ENCODE measurements around the gene GASK1A. TPM values are rescaled to one million over a fixed set of nuclear protein-coding genes. Genes with fewer than 3 reads are reported as not detected.
A peak's percentile ranks its signal among the peaks of the same experiment; 100 is the strongest.
"Not testable (repeated sequence)": the region's sequence is repeated elsewhere in the genome, so short reads cannot be mapped to it uniquely, and the experiment has no call there.

The GASK1A gene
- total RNA-seq, 1 donor from 2014 or later: 1.6 TPM

DNA sequence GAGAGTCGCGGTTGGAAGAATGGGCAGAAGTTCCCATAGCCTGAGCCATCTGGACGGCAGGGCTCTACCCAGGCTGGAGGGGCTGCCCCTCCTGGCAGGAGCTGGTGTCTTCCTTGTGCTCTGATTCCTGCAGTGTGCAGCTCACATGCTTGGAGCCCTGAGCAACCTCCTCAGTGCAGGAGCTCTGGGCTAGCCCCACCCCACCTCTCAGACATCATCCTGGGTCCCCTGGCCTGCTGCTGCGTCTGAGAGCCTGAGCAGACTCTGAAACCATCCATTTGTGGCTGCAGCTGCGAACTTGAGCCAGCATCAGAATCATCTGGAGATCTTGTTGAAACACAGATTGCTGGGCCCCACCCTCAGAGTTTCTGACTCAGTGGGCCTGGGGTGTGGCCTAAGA lies 84.0 kb downstream of the GASK1A start:
- no peak overlapping the region for H3K4me3 ChIP-seq
- no peaks in the 10 kb centered on the region for H3K27me3 ChIP-seq (ENCODE audit: low read depth)
- no peak for DNase-seq
- intact Hi-C loops (cut with micrococcal nuclease): no loop called here
- H3K4me1 ChIP-seq: no peaks in the 10 kb centered on the region
- TF ChIP-seq, protein P1, sequence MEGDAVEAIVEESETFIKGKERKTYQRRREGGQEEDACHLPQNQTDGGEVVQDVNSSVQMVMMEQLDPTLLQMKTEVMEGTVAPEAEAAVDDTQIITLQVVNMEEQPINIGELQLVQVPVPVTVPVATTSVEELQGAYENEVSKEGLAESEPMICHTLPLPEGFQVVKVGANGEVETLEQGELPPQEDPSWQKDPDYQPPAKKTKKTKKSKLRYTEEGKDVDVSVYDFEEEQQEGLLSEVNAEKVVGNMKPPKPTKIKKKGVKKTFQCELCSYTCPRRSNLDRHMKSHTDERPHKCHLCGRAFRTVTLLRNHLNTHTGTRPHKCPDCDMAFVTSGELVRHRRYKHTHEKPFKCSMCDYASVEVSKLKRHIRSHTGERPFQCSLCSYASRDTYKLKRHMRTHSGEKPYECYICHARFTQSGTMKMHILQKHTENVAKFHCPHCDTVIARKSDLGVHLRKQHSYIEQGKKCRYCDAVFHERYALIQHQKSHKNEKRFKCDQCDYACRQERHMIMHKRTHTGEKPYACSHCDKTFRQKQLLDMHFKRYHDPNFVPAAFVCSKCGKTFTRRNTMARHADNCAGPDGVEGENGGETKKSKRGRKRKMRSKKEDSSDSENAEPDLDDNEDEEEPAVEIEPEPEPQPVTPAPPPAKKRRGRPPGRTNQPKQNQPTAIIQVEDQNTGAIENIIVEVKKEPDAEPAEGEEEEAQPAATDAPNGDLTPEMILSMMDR (IDR thresholded peaks at IDR 0.05; ENCODE audit: borderline replicate concordance): no peak
- peaks cover 23% of the 10 kb centered on the region for H3K9me3 ChIP-seq (replicated peaks)
- H3K36me3 ChIP-seq: no peaks in the 10 kb centered on the region
- no peak overlapping the region for H3K27ac ChIP-seq (replicated peaks)

DNA sequence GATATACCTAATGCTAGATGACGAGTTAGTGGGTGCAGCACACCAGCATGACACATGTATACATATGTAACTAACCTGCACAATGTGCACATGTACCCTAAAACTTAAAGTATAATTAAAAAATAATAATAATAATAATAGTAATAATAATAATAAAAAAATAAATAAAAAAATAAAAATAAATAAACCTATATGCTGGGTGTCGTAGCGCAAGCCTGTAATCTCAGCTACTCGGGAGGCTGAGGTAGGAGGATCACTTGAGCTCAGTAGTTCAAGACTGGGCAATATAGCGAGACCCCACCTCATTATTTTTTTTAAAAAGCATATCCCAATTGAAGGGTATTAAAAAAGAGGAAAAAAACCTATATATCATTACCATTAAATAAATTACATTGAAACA lies 91.6 kb downstream of the GASK1A start:
- DNase-seq; intact Hi-C loops (cut with micrococcal nuclease); H3K4me3 ChIP-seq: not testable (repeated sequence)

DNA sequence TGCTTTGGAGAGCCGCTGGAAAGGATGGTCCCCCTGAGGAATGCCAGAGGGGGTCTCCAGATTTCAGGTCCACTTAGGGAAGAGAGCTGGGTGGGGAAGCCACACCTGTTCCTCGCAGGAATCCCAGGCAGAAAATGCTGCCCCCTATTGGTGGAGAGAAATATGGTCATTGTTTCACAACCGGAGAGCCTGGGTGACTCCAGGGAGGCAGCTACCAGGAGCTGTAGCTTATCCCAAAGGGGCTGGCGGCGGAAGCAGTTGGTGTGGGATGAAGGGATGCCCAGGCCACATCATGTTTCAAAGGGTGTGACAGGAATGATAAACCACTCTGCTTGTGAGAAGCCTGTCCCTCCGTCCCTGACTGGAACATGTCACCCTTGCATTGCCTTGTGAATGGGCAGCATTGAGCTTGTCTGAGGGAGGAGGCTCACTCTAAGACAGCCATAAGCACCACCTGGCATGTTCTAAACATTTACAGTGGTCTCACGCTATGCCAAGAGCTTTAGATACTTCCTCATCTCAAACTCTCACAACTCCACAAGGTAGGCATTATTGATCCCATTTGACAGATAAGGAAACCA lies 92.3 kb downstream of the GASK1A start:
- Histone ChIP-seq H3K27me3 (ENCODE audit: low read depth) (no peaks in the 10 kb centered on the region), H3K27ac (replicated peaks) (no peak overlapping the region), H3K36me3 (no peaks in the 10 kb centered on the region), H3K9me3 (replicated peaks) (no peaks in the 10 kb centered on the region), H3K4me1 (no peaks in the 10 kb centered on the region), H3K4me3 (no peak overlapping the region)
- DNase-seq: no peak
- TF ChIP-seq, protein P1 (IDR thresholded peaks at IDR 0.05; ENCODE audit: borderline replicate concordance): peak; percentile 46
- intact Hi-C loops (cut with micrococcal nuclease): no loop called here

More for the DNA sequence above, 91.6 kb downstream of the GASK1A start:
- not testable (repeated sequence) for H3K27ac ChIP-seq (replicated peaks); H3K4me1 ChIP-seq; H3K36me3 ChIP-seq; H3K27me3 ChIP-seq (ENCODE audit: low read depth); H3K9me3 ChIP-seq (replicated peaks)

DNA sequence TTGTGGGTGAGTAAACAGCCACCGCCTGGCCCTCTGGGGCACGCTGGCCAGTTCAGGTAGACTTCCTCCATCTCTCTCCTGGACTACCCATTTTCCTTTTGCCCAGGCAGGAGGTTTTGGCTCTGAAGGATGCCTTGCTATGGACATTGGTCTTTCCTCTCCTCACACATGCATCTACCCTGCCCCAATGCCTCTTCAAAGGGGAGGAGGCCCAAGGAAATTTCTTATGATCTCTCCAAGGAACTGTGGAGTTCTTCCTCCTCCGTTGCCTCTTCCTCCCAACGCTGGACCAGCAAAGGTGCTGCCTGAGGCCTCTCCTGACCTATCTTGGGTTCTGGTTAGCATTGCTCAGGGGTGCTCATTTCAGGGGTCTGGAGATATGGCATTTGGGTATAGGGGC lies 93.2 kb downstream of the GASK1A start:
- H3K9me3 ChIP-seq (replicated peaks): no peaks in the 10 kb centered on the region
- H3K36me3 ChIP-seq: no peaks in the 10 kb centered on the region
- no peak overlapping the region for H3K4me3 ChIP-seq
- no peak for DNase-seq
- TF ChIP-seq, protein P1 (IDR thresholded peaks at IDR 0.05; ENCODE audit: borderline replicate concordance): no peak
- intact Hi-C loops (cut with micrococcal nuclease): no loop called here
- H3K27me3 ChIP-seq (ENCODE audit: low read depth): no peaks in the 10 kb centered on the region
- H3K4me1 ChIP-seq: no peaks in the 10 kb centered on the region
- no peak overlapping the region for H3K27ac ChIP-seq (replicated peaks)

DNA sequence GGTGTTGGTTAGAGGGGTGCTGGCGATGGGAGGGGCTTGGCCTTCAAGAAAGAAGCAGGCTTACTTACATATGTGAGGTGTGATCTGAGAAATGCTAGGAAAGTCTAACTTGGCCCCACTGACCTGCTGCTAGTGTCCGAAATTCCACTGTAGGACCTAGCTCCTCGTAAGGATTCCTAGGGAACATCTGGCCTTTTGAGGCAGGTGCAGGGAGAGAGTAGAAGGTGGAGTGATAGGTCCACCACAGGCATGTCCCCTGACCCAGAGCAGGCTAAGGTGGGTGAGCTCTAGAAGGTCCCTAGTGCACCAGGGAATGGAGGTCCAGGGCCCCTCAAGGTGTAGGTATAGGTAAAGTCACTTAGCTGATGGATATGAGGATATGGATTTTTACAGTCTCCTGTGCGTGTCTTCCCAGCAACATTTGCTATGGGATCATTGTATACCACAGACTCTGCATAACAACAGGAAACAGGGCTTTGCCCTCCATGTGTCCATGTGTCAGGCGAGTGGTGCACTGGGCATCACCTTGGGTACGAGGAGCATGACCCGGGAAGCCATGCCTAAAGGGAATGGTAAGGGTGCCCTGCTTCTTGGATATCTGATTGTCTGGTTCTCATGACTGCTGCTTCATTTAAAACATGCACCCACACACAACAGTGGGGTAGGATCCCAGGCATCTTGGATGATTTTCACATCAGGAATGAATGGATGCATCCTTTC lies 94.2 kb downstream of the GASK1A start:
- Histone ChIP-seq H3K9me3 (replicated peaks) (no peaks in the 10 kb centered on the region), H3K27me3 (ENCODE audit: low read depth) (no peaks in the 10 kb centered on the region), H3K4me3 (no peak overlapping the region), H3K36me3 (peaks cover 1% of the 10 kb centered on the region), H3K4me1 (no peaks in the 10 kb centered on the region), H3K27ac (replicated peaks) (no peak overlapping the region)
- no peak for DNase-seq
- TF ChIP-seq, protein P1 (IDR thresholded peaks at IDR 0.05; ENCODE audit: borderline replicate concordance): no peak
- intact Hi-C loops (cut with micrococcal nuclease): no loop called here

DNA sequence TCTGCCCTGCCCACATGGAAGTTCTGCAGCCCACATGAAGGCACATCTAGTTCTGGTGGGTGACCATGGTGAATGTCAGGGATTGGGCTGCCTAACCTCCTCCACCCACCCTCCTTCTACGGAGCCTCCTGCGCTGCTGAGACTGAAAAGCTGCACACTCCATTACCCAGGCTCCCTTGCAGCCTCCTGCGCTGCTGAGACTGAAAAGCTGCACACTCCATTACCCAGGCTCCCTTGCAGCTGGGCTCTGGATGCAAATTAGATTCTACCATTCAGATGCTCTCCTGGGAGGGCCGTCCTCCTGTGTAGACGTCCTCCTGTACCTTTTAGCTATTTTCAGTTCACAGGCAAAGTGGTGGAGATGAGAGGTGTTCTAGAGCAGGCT lies 94.7 kb downstream of the GASK1A start:
- TF ChIP-seq, protein P1 (IDR thresholded peaks at IDR 0.05; ENCODE audit: borderline replicate concordance): no peak
- no peaks in the 10 kb centered on the region for H3K4me1 ChIP-seq
- H3K36me3 ChIP-seq: peaks cover 7% of the 10 kb centered on the region
- no peak overlapping the region for H3K27ac ChIP-seq (replicated peaks)
- H3K9me3 ChIP-seq (replicated peaks): no peaks in the 10 kb centered on the region
- no peaks in the 10 kb centered on the region for H3K27me3 ChIP-seq (ENCODE audit: low read depth)
- no peak for DNase-seq
- H3K4me3 ChIP-seq: no peak overlapping the region
- intact Hi-C loops (cut with micrococcal nuclease): no loop called here

All from left ventricle myocardium inferior (tissue), 1 donor.